ENCODE results near the gene PPP1R9B.

Gene PPP1R9B

GRCh38 chr17:50143461-50144176, 6.9 kb downstream of the PPP1R9B start:
- no peaks in the 10 kb centered on the region for H3K27me3 ChIP-seq (ENCODE audit: control insufficient read depth, insufficient read depth, low read length)
- no peak overlapping the region for H3K9ac ChIP-seq (ENCODE audit: low read depth, low read length)
- no peak overlapping the region for H3K4me3 ChIP-seq (ENCODE audit: low read length)
- peaks cover 23% of the 10 kb centered on the region for H3K4me1 ChIP-seq (ENCODE audit: control insufficient read depth, insufficient read depth, low read length)
- H3K4me2 ChIP-seq (ENCODE audit: low read length): no peak overlapping the region
- H3K36me3 ChIP-seq (ENCODE audit: insufficient read depth, low read length): peaks cover 69% of the 10 kb centered on the region
- no peaks in the 10 kb centered on the region for H3K9me3 ChIP-seq (replicated peaks; ENCODE audit: low read length)

- H3K4me3 ChIP-seq (ENCODE audit: low read length): no peak overlapping the region
- H3K9me3 ChIP-seq (replicated peaks; ENCODE audit: low read length): no peaks in the 10 kb centered on the region
- no peak overlapping the region for H3K4me2 ChIP-seq (ENCODE audit: low read length)
- no peak overlapping the region for H3K9ac ChIP-seq (ENCODE audit: low read depth, low read length)
- peaks cover 82% of the 10 kb centered on the region for H3K36me3 ChIP-seq (ENCODE audit: insufficient read depth, low read length)
- peaks cover 11% of the 10 kb centered on the region for H3K4me1 ChIP-seq (ENCODE audit: control insufficient read depth, insufficient read depth, low read length)
- no peaks in the 10 kb centered on the region for H3K27me3 ChIP-seq (ENCODE audit: control insufficient read depth, insufficient read depth, low read length)
Observed at GRCh38 chr17:50141745-50142110, 8.7 kb downstream of the PPP1R9B start.

- H3K4me1 ChIP-seq (ENCODE audit: control insufficient read depth, insufficient read depth, low read length): peaks cover 6% of the 10 kb centered on the region
- H3K27me3 ChIP-seq (ENCODE audit: control insufficient read depth, insufficient read depth, low read length): no peaks in the 10 kb centered on the region
- H3K36me3 ChIP-seq (ENCODE audit: insufficient read depth, low read length): peaks cover 83% of the 10 kb centered on the region
- no peak overlapping the region for H3K9ac ChIP-seq (ENCODE audit: low read depth, low read length)
- H3K4me2 ChIP-seq (ENCODE audit: low read length): no peak overlapping the region
- H3K4me3 ChIP-seq (ENCODE audit: low read length): no peak overlapping the region
- no peaks in the 10 kb centered on the region for H3K9me3 ChIP-seq (replicated peaks; ENCODE audit: low read length)
Observed at GRCh38 chr17:50141026-50141744, 9.3 kb downstream of the PPP1R9B start.

GRCh38 chr17:50139950-50140885, 10.3 kb downstream of the PPP1R9B start:
- Histone ChIP-seq H3K36me3 (ENCODE audit: insufficient read depth, low read length) (peaks cover 90% of the 10 kb centered on the region), H3K9ac (ENCODE audit: low read depth, low read length) (no peak overlapping the region), H3K27me3 (ENCODE audit: control insufficient read depth, insufficient read depth, low read length) (no peaks in the 10 kb centered on the region), H3K9me3 (replicated peaks; ENCODE audit: low read length) (no peaks in the 10 kb centered on the region), H3K4me1 (ENCODE audit: control insufficient read depth, insufficient read depth, low read length) (no peaks in the 10 kb centered on the region), H3K4me3 (ENCODE audit: low read length) (no peak overlapping the region), H3K4me2 (ENCODE audit: low read length) (no peak overlapping the region)

GRCh38 chr17:50139185-50139783, 11.2 kb downstream of the PPP1R9B start:
- peaks cover 6% of the 10 kb centered on the region for H3K4me1 ChIP-seq (ENCODE audit: control insufficient read depth, insufficient read depth, low read length)
- H3K4me3 ChIP-seq (ENCODE audit: low read length): no peak overlapping the region
- H3K27me3 ChIP-seq (ENCODE audit: control insufficient read depth, insufficient read depth, low read length): no peaks in the 10 kb centered on the region
- no peak overlapping the region for H3K4me2 ChIP-seq (ENCODE audit: low read length)
- H3K9ac ChIP-seq (ENCODE audit: low read depth, low read length): no peak overlapping the region
- H3K9me3 ChIP-seq (replicated peaks; ENCODE audit: low read length): no peaks in the 10 kb centered on the region
- H3K36me3 ChIP-seq (ENCODE audit: insufficient read depth, low read length): peaks cover 92% of the 10 kb centered on the region

- Histone ChIP-seq H3K4me2 (ENCODE audit: low read length) (no peak overlapping the region), H3K9me3 (replicated peaks; ENCODE audit: low read length) (no peaks in the 10 kb centered on the region), H3K36me3 (ENCODE audit: insufficient read depth, low read length) (peaks cover 76% of the 10 kb centered on the region), H3K9ac (ENCODE audit: low read depth, low read length) (no peak overlapping the region), H3K4me1 (ENCODE audit: control insufficient read depth, insufficient read depth, low read length) (peaks cover 22% of the 10 kb centered on the region), H3K27me3 (ENCODE audit: control insufficient read depth, insufficient read depth, low read length) (no peaks in the 10 kb centered on the region), H3K4me3 (ENCODE audit: low read length) (no peak overlapping the region)
Observed at GRCh38 chr17:50137042-50137441, 13.4 kb downstream of the PPP1R9B start.

GRCh38 chr17:50136096-50136687, 14.3 kb downstream of the PPP1R9B start:
- Histone ChIP-seq H3K4me2 (ENCODE audit: low read length) (no peak overlapping the region), H3K9me3 (replicated peaks; ENCODE audit: low read length) (no peaks in the 10 kb centered on the region), H3K9ac (ENCODE audit: low read depth, low read length) (no peak overlapping the region), H3K4me3 (ENCODE audit: low read length) (no peak overlapping the region), H3K36me3 (ENCODE audit: insufficient read depth, low read length) (peaks cover 67% of the 10 kb centered on the region), H3K4me1 (ENCODE audit: control insufficient read depth, insufficient read depth, low read length) (peaks cover 22% of the 10 kb centered on the region), H3K27me3 (ENCODE audit: control insufficient read depth, insufficient read depth, low read length) (no peaks in the 10 kb centered on the region)

- H3K9me3 ChIP-seq (replicated peaks; ENCODE audit: low read length): no peaks in the 10 kb centered on the region
- H3K36me3 ChIP-seq (ENCODE audit: insufficient read depth, low read length): peaks cover 60% of the 10 kb centered on the region
- H3K4me2 ChIP-seq (ENCODE audit: low read length): no peak overlapping the region
- peaks cover 22% of the 10 kb centered on the region for H3K4me1 ChIP-seq (ENCODE audit: control insufficient read depth, insufficient read depth, low read length)
- no peak overlapping the region for H3K4me3 ChIP-seq (ENCODE audit: low read length)
- no peak overlapping the region for H3K9ac ChIP-seq (ENCODE audit: low read depth, low read length)
- no peaks in the 10 kb centered on the region for H3K27me3 ChIP-seq (ENCODE audit: control insufficient read depth, insufficient read depth, low read length)
Observed at GRCh38 chr17:50135316-50136095, 15.0 kb downstream of the PPP1R9B start.

GRCh38 chr17:50134206-50135110, 16.0 kb downstream of the PPP1R9B start:
- H3K4me1 ChIP-seq (ENCODE audit: control insufficient read depth, insufficient read depth, low read length): peaks cover 25% of the 10 kb centered on the region
- H3K27me3 ChIP-seq (ENCODE audit: control insufficient read depth, insufficient read depth, low read length): no peaks in the 10 kb centered on the region
- H3K9me3 ChIP-seq (replicated peaks; ENCODE audit: low read length): no peaks in the 10 kb centered on the region
- no peak overlapping the region for H3K4me3 ChIP-seq (ENCODE audit: low read length)
- no peak overlapping the region for H3K4me2 ChIP-seq (ENCODE audit: low read length)
- H3K9ac ChIP-seq (ENCODE audit: low read depth, low read length): no peak overlapping the region
- peaks cover 51% of the 10 kb centered on the region for H3K36me3 ChIP-seq (ENCODE audit: insufficient read depth, low read length)

GRCh38 chr17:50133769-50134099, 16.7 kb downstream of the PPP1R9B start:
- Histone ChIP-seq H3K36me3 (ENCODE audit: insufficient read depth, low read length) (peaks cover 43% of the 10 kb centered on the region), H3K27me3 (ENCODE audit: control insufficient read depth, insufficient read depth, low read length) (no peaks in the 10 kb centered on the region), H3K4me2 (ENCODE audit: low read length) (no peak overlapping the region), H3K4me1 (ENCODE audit: control insufficient read depth, insufficient read depth, low read length) (peaks cover 25% of the 10 kb centered on the region), H3K9me3 (replicated peaks; ENCODE audit: low read length) (no peaks in the 10 kb centered on the region), H3K4me3 (ENCODE audit: low read length) (no peak overlapping the region), H3K9ac (ENCODE audit: low read depth, low read length) (no peak overlapping the region)
